HCT116 (cell line): Measurements from ENCODE around the gene UNC93B1.

ENCODE experiments used
- CBX3 ChIP-seq: IDR thresholded peaks from 2 replicates; pipeline ENCODE4 v1.6.1; 2012; ENCODE audit warnings: low read depth
- CTCF ChIP-seq, 3 experiments: fragments of 200-600 bp in 1 of 3; sonication (generic) in 1 of 3; IDR thresholded peaks in 2 of 3; conservative IDR thresholded peaks in 1 of 3; 2 replicates each; pipeline ENCODE4 v1.5.1; 2012 to 2017; ENCODE audit warnings: low read depth in 2 of 3, low read length in 2 of 3, antibody characterized with exemption in 1 of 3, borderline replicate concordance in 1 of 3, control low read depth in 1 of 3, mild to moderate bottlenecking in 1 of 3, mixed read lengths in 1 of 3, mixed run types in 1 of 3, moderate library complexity in 1 of 3; ENCODE audit not compliant: insufficient read depth in 1 of 3
- EGR1 ChIP-seq: IDR thresholded peaks from 2 replicates; pipeline ENCODE4 v1.6.1; 2012; ENCODE audit warnings: low read depth
- JUND ChIP-seq: IDR thresholded peaks from 2 replicates; pipeline ENCODE4 v1.6.1; 2012
- POLR2A ChIP-seq: IDR thresholded peaks from 2 replicates; pipeline ENCODE4 v1.7.0; 2011; ENCODE audit warnings: borderline replicate concordance; ENCODE audit not compliant: insufficient read depth, insufficient read length; ENCODE audit errors: extremely low read depth
- RAD21 ChIP-seq: IDR thresholded peaks from 2 replicates; pipeline ENCODE4 v1.6.1; 2012; ENCODE audit warnings: low read depth, mild to moderate bottlenecking
- REST ChIP-seq: IDR thresholded peaks from 2 replicates; pipeline ENCODE4 v1.6.1; 2012; ENCODE audit warnings: low read depth

- TF ChIP-seq RAD21 (no peak), CTCF (IDR thresholded peaks at IDR 0.05 in 2 of 3, conservative IDR thresholded peaks at IDR 0.05 in 1 of 3; ENCODE audit: borderline replicate concordance in 1 of 3, insufficient read depth in 1 of 3, low read depth in 2 of 3, low read length in 2 of 3) (no peak), REST (no peak), CBX3 (no peak), JUND (no peak), EGR1 (no peak), POLR2A (peak; percentile 87)
Measured at GRCh38 chr11:68038718-68039525, 35.0 kb upstream of the UNC93B1 start, which contains the start of gene TCIRG1.
